Stimulated activated CD8-positive, alpha-beta memory T cell treated with anti-CD3 and anti-CD28 coated beads, Interleukin-2, amount 100 ng/mL, for 1 hour (primary cell): ENCODE measurements around the gene MDFIC.
"Not testable (repeated sequence)": the region's sequence is repeated elsewhere in the genome, so short reads cannot be mapped to it uniquely, and the experiment has no call there.

Source experiments
- DNase-seq, 2 donors: peaks; one replicate each; pipeline ENCODE4 v3.0.0-alpha.2; 2020; ENCODE audit warnings: low read depth in 2 of 2

The MDFIC gene

GRCh38 chr7:114922026-114922651 is at the start of gene MDFIC:
Gene MDFIC (plus strand): TSS chr7:114922094. CDS start chr7:114923034, 940 bp downstream.
- DNase-seq: peak; percentile 22 to 35

- no peak for DNase-seq
These were observed 47.7 kb upstream of the MDFIC start for GRCh38 chr7:114874170-114874569.

GRCh38 chr7:114875186-114875585 is 46.7 kb upstream of the MDFIC start:
- no peak for DNase-seq

- DNase-seq: no peak
These were observed 42.3 kb upstream of the MDFIC start for GRCh38 chr7:114879554-114879953.

GRCh38 chr7:114885836-114886235 is 36.1 kb upstream of the MDFIC start:
- DNase-seq: no peak

GRCh38 chr7:114886241-114886640 is 35.7 kb upstream of the MDFIC start:
- no peak for DNase-seq

GRCh38 chr7:114889116-114889515 is 32.8 kb upstream of the MDFIC start:
- not testable (repeated sequence) for DNase-seq

GRCh38 chr7:114889646-114890285 is 32.1 kb upstream of the MDFIC start:
- DNase-seq: no peak

- DNase-seq: no peak
These were observed 31.3 kb upstream of the MDFIC start for GRCh38 chr7:114890561-114890960.

GRCh38 chr7:114900127-114900526 is 21.8 kb upstream of the MDFIC start:
- DNase-seq: no peak

GRCh38 chr7:114901771-114902170 is 20.1 kb upstream of the MDFIC start:
- DNase-seq: no peak

GRCh38 chr7:114903131-114903530 is 18.8 kb upstream of the MDFIC start:
- no peak for DNase-seq

GRCh38 chr7:114910787-114911186 is 11.1 kb upstream of the MDFIC start:
- DNase-seq: no peak

- no peak for DNase-seq
These were observed 10.5 kb upstream of the MDFIC start for GRCh38 chr7:114911411-114911810.

GRCh38 chr7:114916261-114916892 is 5.5 kb upstream of the MDFIC start:
- DNase-seq: no peak

GRCh38 chr7:114917211-114917839 is 4.6 kb upstream of the MDFIC start:
- no peak for DNase-seq

- no peak for DNase-seq
These were observed 2.3 kb upstream of the MDFIC start for GRCh38 chr7:114919587-114919986.

GRCh38 chr7:114921631-114922025 is 266 bp upstream of the MDFIC start:
- DNase-seq: no peak

GRCh38 chr7:114922652-114923402 is 933 bp downstream of the MDFIC start:
- peak; percentile 8 to 17 for DNase-seq

GRCh38 chr7:114923403-114923713 is 1.5 kb downstream of the MDFIC start:
- no peak for DNase-seq

- no peak for DNase-seq
These were observed 2.3 kb downstream of the MDFIC start for GRCh38 chr7:114924038-114924712.

GRCh38 chr7:114925434-114925833 is 3.5 kb downstream of the MDFIC start:
- DNase-seq: no peak
